ENCODE data around the gene NRP1. TPM values are rescaled to one million over a fixed set of nuclear protein-coding genes. Genes with fewer than 3 reads are reported as not detected.

NRP1 gene
- total RNA-seq, 6 experiments from 2014 or later: 14.7 to 61.7 (median 29.5) TPM

GRCh38 chr10:33276282-33276923 lies 58.1 kb downstream of the NRP1 start:
- H3K27ac ChIP-seq: peak overlapping the region in 1 of 3 donors; percentile 24

DNA sequence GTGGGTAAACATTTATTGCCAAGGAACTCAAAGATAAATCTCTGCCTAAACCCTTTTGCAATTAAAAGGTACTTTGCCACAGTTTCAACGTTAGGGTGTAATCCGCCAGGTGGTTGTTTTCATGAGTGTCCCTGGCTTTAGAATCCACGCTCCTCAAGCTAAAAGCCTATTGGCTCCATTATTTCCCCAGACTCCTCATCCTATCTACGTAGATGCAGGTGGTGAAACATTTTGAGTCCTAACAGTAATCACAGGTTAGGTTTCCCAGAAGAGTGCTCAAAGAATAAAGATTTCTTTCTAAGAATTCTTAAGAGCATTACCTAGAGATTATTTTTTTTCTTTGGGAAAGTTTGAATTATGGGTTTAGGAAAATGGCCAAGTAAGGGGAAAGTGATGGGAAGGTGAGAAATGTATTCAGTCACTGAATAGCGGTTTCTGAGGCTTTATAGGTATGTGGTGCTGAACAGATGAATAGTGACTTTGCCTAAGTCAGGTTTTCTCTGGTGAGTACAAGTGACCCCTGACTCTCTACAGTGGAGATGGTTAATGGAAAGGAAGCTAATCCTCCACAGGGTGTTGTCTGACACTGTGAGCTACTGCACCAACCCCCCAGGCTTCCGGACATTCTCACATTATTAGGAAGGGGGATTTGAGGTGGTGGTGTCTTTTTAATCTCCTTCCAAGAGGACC lies 60.2 kb downstream of the NRP1 start:
- Histone ChIP-seq H3K36me3 (peaks cover 0 to 3% (median 0%) of the 10 kb centered on the region in 4 donors), H3K27me3 (no peaks in the 10 kb centered on the region), H3K4me3 (peak overlapping the region in 1 of 3 donors; percentile 46), H3K4me1 (peaks cover 0 to 24% (median 6%) of the 10 kb centered on the region in 4 donors), H3K9me3 (no peaks in the 10 kb centered on the region), H3K27ac (peak overlapping the region; percentile 61 to 83 (median 67))
- intact Hi-C loops (cut with DNase I): no loop called here
- 75% methylated on average over 6 of the region's 6 CpGs for WGBS (ENCODE audit: insufficient coverage, low coverage, low lambda C conversion rate, missing lambda C conversion rate)
- DNase-seq (no peak), ATAC-seq (peak in 1 of 4 donors; percentile 8)
- no peak for TF ChIP-seq POLR2A (IDR thresholded peaks at IDR 0.05)
- TF ChIP-seq, protein P1, sequence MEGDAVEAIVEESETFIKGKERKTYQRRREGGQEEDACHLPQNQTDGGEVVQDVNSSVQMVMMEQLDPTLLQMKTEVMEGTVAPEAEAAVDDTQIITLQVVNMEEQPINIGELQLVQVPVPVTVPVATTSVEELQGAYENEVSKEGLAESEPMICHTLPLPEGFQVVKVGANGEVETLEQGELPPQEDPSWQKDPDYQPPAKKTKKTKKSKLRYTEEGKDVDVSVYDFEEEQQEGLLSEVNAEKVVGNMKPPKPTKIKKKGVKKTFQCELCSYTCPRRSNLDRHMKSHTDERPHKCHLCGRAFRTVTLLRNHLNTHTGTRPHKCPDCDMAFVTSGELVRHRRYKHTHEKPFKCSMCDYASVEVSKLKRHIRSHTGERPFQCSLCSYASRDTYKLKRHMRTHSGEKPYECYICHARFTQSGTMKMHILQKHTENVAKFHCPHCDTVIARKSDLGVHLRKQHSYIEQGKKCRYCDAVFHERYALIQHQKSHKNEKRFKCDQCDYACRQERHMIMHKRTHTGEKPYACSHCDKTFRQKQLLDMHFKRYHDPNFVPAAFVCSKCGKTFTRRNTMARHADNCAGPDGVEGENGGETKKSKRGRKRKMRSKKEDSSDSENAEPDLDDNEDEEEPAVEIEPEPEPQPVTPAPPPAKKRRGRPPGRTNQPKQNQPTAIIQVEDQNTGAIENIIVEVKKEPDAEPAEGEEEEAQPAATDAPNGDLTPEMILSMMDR (IDR thresholded peaks at IDR 0.05): no peak

More at GRCh38 chr10:33276282-33276923, 58.1 kb downstream of the NRP1 start:
- intact Hi-C loops (cut with DNase I): no loop called here
- ATAC-seq (no peak), DNase-seq (no peak)
- no peak for TF ChIP-seq POLR2A (IDR thresholded peaks at IDR 0.05)
- TF ChIP-seq, protein P1 (IDR thresholded peaks at IDR 0.05): no peak
- WGBS (ENCODE audit: insufficient coverage, low coverage, low lambda C conversion rate, missing lambda C conversion rate): 56% methylated on average over 4 of the region's 4 CpGs
- no peak overlapping the region for H3K4me3 ChIP-seq
- no peaks in the 10 kb centered on the region for H3K36me3 ChIP-seq
- peaks cover 0 to 24% (median 6%) of the 10 kb centered on the region in 4 donors for H3K4me1 ChIP-seq
- no peaks in the 10 kb centered on the region for H3K9me3 ChIP-seq
- H3K27me3 ChIP-seq: no peaks in the 10 kb centered on the region

- Histone ChIP-seq H3K4me1 (peaks cover 0 to 24% (median 6%) of the 10 kb centered on the region in 4 donors), H3K9me3 (no peaks in the 10 kb centered on the region), H3K4me3 (peak overlapping the region; percentile 3 to 46 (median 31)), H3K27me3 (no peaks in the 10 kb centered on the region), H3K36me3 (peaks cover 0 to 3% (median 0%) of the 10 kb centered on the region in 4 donors), H3K27ac (peak overlapping the region; percentile 61 to 83 (median 67))
- DNase-seq (peak; percentile 90 to 96 (median 95)), ATAC-seq (peak; percentile 88 to 96 (median 94))
- TF ChIP-seq, protein P1 (IDR thresholded peaks at IDR 0.05): peak in 2 of 4 donors; percentile 9 to 33
- TF ChIP-seq POLR2A (IDR thresholded peaks at IDR 0.05): peak; percentile 72
- 4% methylated on average over 13 of the region's 19 CpGs for WGBS (ENCODE audit: insufficient coverage, low coverage, low lambda C conversion rate, missing lambda C conversion rate)
- intact Hi-C loops (cut with DNase I): no loop called here
Measured at GRCh38 chr10:33273295-33274002, 61.0 kb downstream of the NRP1 start.

DNA sequence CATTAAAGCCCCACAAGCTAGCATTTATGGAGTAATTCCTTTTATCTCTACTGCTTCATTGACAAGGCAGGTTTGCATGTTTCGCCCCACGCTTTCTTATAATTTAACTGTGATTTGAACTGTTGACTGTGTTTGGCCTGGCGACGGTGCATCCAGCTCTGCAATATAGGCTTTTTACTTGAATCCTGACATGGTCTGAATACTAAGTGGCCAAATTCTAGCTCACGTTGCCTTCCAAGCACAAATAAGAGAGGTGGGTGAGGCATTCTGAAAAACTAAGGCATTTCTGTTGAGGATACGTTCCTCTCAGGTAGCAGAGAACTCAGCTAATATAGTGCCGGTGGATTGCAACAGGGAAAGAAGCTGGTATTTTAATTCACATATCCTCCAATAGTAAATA lies 61.8 kb downstream of the NRP1 start:
- no peak overlapping the region for H3K4me3 ChIP-seq

More for the DNA sequence above, 61.8 kb downstream of the NRP1 start:
- Histone ChIP-seq H3K36me3 (peaks cover 0 to 3% (median 0%) of the 10 kb centered on the region in 4 donors), H3K4me1 (peaks cover 0 to 24% (median 6%) of the 10 kb centered on the region in 4 donors), H3K27me3 (no peaks in the 10 kb centered on the region), H3K27ac (peak overlapping the region; percentile 61 to 83 (median 67)), H3K9me3 (no peaks in the 10 kb centered on the region)
- intact Hi-C loops (cut with DNase I): no loop called here
- 74% methylated on average over 7 of the region's 7 CpGs for WGBS (ENCODE audit: insufficient coverage, low coverage, low lambda C conversion rate, missing lambda C conversion rate)
- no peak for DNase-seq
- ATAC-seq: no peak
- TF ChIP-seq, protein P1 (IDR thresholded peaks at IDR 0.05): no peak
- no peak for TF ChIP-seq POLR2A (IDR thresholded peaks at IDR 0.05)
